ENCODE measurements around the gene ELL2.

Gene ELL2

DNA sequence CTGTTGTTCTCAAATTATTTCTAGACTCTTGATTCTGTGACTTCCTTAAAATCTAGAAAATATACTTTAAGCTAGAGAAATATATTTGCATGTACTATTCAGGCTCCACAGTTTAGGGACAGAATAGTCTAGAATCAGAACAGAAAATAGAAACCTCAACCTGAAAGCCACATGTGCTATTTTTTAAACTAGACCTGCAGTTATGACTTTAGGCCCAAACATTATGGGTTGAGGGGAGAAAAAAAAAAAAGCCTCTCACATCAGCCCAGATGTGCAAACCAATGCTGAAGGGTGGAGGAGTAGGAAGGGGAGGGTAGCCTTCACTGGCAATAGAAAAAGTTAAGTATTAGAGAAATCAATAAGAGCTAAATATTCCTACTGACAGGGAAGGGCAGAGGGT, 35.7 kb downstream of the ELL2 start:
- no peak overlapping the region for H3K27ac Mint-ChIP-seq
- no peaks in the 10 kb centered on the region for H3K9me3 Mint-ChIP-seq

DNA sequence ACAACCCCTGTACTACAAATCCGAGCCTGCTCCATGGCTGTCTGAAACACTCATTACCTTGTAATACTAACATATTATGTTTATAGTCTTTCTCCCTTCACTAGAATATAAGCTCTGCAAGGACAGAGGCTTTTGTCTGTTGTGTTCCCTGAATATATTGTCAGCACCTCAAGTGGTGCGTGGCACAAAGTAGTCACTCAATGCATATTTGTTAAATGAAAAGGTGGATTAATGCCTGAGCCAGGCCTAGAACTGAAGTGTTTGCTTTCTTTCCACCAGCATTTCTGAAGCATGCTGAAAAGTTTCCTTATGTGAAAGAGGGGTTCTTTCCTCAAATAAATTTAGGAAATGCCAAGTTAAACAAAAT, 36.3 kb downstream of the ELL2 start:
- Mint-ChIP-seq H3K27me3 (peaks cover 21% of the 10 kb centered on the region), H3K36me3 (ENCODE audit: low read depth) (no peaks in the 10 kb centered on the region), H3K27ac (no peak overlapping the region), H3K4me1 (ENCODE audit: low read depth) (peaks cover 34% of the 10 kb centered on the region), H3K9me3 (no peaks in the 10 kb centered on the region), H3K4me3 (no peak overlapping the region)
- intact Hi-C loops (cut with micrococcal nuclease) = no loop called here

More for the DNA sequence above, 35.7 kb downstream of the ELL2 start:
- no peaks in the 10 kb centered on the region for H3K36me3 Mint-ChIP-seq (ENCODE audit: low read depth)
- intact Hi-C loops (cut with micrococcal nuclease) = no loop called here
- no peak overlapping the region for H3K4me3 Mint-ChIP-seq
- peaks cover 34% of the 10 kb centered on the region for H3K4me1 Mint-ChIP-seq (ENCODE audit: low read depth)
- H3K27me3 Mint-ChIP-seq = peaks cover 19% of the 10 kb centered on the region

DNA sequence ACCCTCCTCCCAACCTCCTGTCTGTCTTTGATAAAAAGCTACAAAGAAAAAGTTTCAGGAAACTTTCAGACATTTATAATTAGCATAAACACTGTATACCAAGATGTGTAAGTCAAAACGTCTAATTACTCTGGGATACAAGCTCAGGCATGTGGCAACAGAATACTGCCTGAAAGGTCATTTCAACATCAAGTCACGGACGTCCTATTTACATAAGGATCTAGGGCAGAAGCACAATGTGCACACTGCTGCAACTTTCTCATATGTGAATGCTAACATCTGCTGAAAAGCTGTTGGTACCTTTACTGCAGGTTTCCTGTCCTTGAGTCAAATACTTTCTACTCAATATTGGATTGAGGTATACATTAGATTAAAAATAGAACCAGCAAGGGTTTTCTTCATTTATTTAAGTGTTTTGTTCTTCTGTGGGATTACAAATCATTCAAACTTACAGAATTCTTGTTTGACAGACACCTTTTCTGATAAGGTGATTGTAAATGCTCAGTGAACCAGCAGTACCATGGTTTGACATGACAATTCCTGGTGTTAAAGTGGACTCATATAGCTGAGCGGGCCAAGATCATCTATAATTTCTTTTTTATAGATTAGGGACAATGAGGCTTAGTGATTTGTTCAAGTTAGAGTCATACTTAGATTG, 36.8 kb downstream of the ELL2 start:
- Mint-ChIP-seq H3K9me3 (no peaks in the 10 kb centered on the region), H3K27me3 (peaks cover 21% of the 10 kb centered on the region), H3K27ac (no peak overlapping the region), H3K4me3 (no peak overlapping the region), H3K4me1 (ENCODE audit: low read depth) (peaks cover 34% of the 10 kb centered on the region), H3K36me3 (ENCODE audit: low read depth) (no peaks in the 10 kb centered on the region)
- intact Hi-C loops (cut with micrococcal nuclease) = no loop called here

DNA sequence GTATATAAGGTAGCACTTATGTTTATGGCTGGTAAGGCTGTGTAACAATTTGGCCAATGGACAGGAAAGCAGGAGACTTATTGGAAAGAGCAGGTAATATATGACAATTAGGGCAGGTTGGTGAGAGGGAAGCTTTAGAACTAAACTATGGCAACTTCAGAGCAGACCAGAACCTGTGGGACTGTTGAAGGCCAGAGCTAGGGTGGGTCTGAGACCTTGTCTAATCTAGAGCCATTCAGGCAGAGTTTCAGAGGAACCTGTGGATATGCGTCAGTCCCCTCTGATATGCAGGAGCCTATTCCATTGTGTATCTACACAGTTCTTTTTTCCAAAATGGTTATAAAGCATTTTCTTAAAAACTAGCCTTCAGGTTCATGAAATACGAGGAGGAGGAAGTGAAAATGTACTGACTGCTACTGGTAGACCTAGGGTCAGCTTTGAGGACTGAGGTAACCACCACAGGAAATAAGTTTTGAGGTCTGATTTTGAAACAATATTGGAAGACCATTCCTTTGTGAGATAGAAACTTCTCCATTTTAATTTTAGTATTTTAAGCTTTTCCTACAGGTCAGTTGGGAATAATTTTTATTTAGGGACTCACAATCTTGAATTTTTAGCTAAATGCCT, 37.6 kb downstream of the ELL2 start:
- H3K27me3 Mint-ChIP-seq = peaks cover 18% of the 10 kb centered on the region
- H3K4me1 Mint-ChIP-seq (ENCODE audit: low read depth) = peaks cover 36% of the 10 kb centered on the region
- H3K4me3 Mint-ChIP-seq = no peak overlapping the region
- H3K36me3 Mint-ChIP-seq (ENCODE audit: low read depth) = no peaks in the 10 kb centered on the region
- intact Hi-C loops (cut with micrococcal nuclease) = no loop called here
- H3K9me3 Mint-ChIP-seq = no peaks in the 10 kb centered on the region
- H3K27ac Mint-ChIP-seq = no peak overlapping the region

- no peaks in the 10 kb centered on the region for H3K9me3 Mint-ChIP-seq
- peaks cover 20% of the 10 kb centered on the region for H3K27me3 Mint-ChIP-seq
- H3K36me3 Mint-ChIP-seq (ENCODE audit: low read depth) = no peaks in the 10 kb centered on the region
- H3K4me3 Mint-ChIP-seq = no peak overlapping the region
- H3K27ac Mint-ChIP-seq = no peak overlapping the region
- H3K4me1 Mint-ChIP-seq (ENCODE audit: low read depth) = peaks cover 24% of the 10 kb centered on the region
- intact Hi-C loops (cut with micrococcal nuclease) = no loop called here
These were observed 38.9 kb downstream of the ELL2 start for GRCh38 chr5:95922798-95923197.

- Mint-ChIP-seq H3K9me3 (no peaks in the 10 kb centered on the region), H3K27ac (no peak overlapping the region), H3K27me3 (peaks cover 21% of the 10 kb centered on the region), H3K36me3 (ENCODE audit: low read depth) (no peaks in the 10 kb centered on the region), H3K4me1 (ENCODE audit: low read depth) (peaks cover 31% of the 10 kb centered on the region), H3K4me3 (no peak overlapping the region)
- intact Hi-C loops (cut with micrococcal nuclease) = no loop called here
These were observed 40.1 kb downstream of the ELL2 start for GRCh38 chr5:95921501-95921900.

- H3K4me3 Mint-ChIP-seq = no peak overlapping the region
- H3K9me3 Mint-ChIP-seq = no peaks in the 10 kb centered on the region
- no peaks in the 10 kb centered on the region for H3K36me3 Mint-ChIP-seq (ENCODE audit: low read depth)
- peaks cover 34% of the 10 kb centered on the region for H3K4me1 Mint-ChIP-seq (ENCODE audit: low read depth)
- intact Hi-C loops (cut with micrococcal nuclease) = no loop called here
- no peak overlapping the region for H3K27ac Mint-ChIP-seq
- H3K27me3 Mint-ChIP-seq = peaks cover 26% of the 10 kb centered on the region
These were observed 40.8 kb downstream of the ELL2 start for GRCh38 chr5:95920822-95921221.

DNA sequence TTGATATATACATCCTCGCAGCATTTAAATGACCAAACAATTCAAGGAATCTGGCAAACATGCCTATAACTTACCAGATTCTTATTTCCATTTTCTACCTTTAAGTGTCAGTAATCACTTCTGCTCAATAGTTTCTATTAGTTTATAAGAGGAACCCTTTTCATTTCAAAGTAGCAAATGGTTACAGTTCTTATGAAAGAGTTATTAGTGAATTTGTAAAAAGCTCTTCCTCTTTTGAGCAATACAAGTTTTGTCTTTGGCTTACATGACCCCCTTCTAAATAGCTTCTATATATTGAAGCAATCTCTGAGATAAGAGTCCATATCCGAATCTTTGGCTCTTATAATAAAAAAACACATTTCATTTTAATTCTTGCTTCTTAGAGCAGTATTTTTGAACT, 42.0 kb downstream of the ELL2 start:
- H3K4me1 Mint-ChIP-seq (ENCODE audit: low read depth) = peaks cover 39% of the 10 kb centered on the region
- peaks cover 31% of the 10 kb centered on the region for H3K27me3 Mint-ChIP-seq
- no peak overlapping the region for H3K4me3 Mint-ChIP-seq
- intact Hi-C loops (cut with micrococcal nuclease) = loop anchor here (5.0 kb wide), 1 partner anchor 33 kb away; no protein-coding TSS in a partner anchor
- no peaks in the 10 kb centered on the region for H3K36me3 Mint-ChIP-seq (ENCODE audit: low read depth)
- H3K27ac Mint-ChIP-seq = no peak overlapping the region
- H3K9me3 Mint-ChIP-seq = no peaks in the 10 kb centered on the region

- peaks cover 33% of the 10 kb centered on the region for H3K4me1 Mint-ChIP-seq (ENCODE audit: low read depth)
- intact Hi-C loops (cut with micrococcal nuclease) = loop anchor here (5.0 kb wide), 1 partner anchor 34 kb away; no protein-coding TSS in a partner anchor
- no peaks in the 10 kb centered on the region for H3K9me3 Mint-ChIP-seq
- H3K27me3 Mint-ChIP-seq = peaks cover 28% of the 10 kb centered on the region
- H3K36me3 Mint-ChIP-seq (ENCODE audit: low read depth) = peaks cover 2% of the 10 kb centered on the region
- H3K4me3 Mint-ChIP-seq = no peak overlapping the region
- no peak overlapping the region for H3K27ac Mint-ChIP-seq
These were observed 43.1 kb downstream of the ELL2 start for GRCh38 chr5:95918421-95919006.

DNA sequence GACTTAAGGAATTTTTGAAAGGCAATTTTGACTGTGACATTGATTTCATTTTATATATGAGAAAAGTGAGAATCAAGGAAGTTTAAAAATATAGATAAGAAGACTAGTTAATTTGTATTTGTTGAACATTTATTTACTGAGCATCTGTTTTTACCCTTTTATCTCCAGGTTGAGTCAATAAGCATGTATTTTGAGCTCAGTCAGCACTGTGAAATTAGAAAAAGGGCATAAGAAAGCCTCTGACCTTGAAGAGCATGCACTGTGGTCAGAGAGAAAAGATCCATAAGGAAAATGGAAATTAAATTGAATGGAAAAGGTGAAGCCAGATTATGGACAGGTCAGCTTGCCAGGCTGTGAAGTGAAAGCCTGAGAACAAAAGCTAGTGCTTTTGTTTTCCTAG, 44.4 kb downstream of the ELL2 start:
- intact Hi-C loops (cut with micrococcal nuclease) = loop anchor here (5.0 kb wide), 1 partner anchor 35 kb away; no protein-coding TSS in a partner anchor
- peaks cover 28% of the 10 kb centered on the region for H3K4me1 Mint-ChIP-seq (ENCODE audit: low read depth)
- no peaks in the 10 kb centered on the region for H3K9me3 Mint-ChIP-seq
- no peak overlapping the region for H3K27ac Mint-ChIP-seq
- peaks cover 24% of the 10 kb centered on the region for H3K27me3 Mint-ChIP-seq
- H3K36me3 Mint-ChIP-seq (ENCODE audit: low read depth) = peaks cover 8% of the 10 kb centered on the region
- H3K4me3 Mint-ChIP-seq = no peak overlapping the region

DNA sequence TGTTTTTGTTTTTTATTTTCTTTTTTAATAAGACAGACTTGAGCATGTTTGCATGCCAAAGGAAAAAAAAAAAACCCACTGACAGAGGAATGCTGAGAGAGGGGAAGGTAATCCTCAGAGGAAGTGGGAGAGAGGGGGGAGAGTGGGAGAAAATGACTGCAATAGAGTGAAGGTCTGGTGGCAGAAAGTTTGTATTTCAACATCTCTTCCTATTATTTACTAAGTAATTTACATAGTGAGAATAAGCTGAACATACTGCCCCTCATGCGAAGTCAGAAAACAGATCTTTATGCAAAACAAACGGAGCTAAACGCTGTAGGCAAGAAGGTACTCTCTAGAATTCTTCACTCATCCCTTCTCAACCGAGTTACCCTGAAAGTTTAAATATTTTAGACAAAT, 45.0 kb downstream of the ELL2 start:
- Mint-ChIP-seq H3K27ac (no peak overlapping the region), H3K27me3 (peaks cover 19% of the 10 kb centered on the region), H3K4me1 (ENCODE audit: low read depth) (peaks cover 28% of the 10 kb centered on the region), H3K36me3 (ENCODE audit: low read depth) (peaks cover 13% of the 10 kb centered on the region), H3K4me3 (no peak overlapping the region), H3K9me3 (no peaks in the 10 kb centered on the region)
- intact Hi-C loops (cut with micrococcal nuclease) = loop anchor here (5.0 kb wide), 1 partner anchor 36 kb away; no protein-coding TSS in a partner anchor

DNA sequence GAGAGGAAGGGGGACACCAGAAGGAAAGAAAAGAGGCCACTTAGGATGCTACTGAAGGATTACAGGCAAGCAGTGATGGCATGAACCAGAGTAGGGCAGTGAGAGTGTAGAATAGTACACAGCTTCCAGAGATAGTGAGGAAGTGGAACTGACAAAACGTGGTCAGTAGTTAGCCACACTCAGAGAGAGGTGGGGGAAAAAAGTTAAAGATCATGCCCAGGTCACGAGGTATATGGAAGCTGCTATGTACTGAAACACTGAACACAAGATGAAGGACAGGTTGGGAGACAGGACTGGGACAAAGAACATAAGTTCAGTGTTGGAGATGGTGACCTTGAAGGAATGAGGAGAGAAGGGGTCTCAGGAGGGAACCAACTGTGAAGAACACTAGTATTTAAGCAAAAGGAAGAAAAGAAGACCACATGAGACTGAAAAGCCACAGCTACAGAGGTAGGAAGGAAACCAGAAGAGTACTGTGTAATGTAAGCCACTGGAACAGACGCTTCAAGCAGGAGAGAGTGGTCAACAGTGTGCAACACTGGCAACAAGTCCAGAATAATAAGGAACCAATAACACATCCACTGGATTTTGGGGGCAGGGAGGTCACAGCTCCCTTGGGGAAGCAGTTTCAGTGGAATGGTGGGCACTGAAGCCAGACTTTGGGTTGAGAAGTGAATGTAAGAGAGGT, 45.5 kb downstream of the ELL2 start:
- Mint-ChIP-seq H3K36me3 (ENCODE audit: low read depth) (peaks cover 19% of the 10 kb centered on the region), H3K27ac (no peak overlapping the region), H3K4me3 (no peak overlapping the region), H3K4me1 (ENCODE audit: low read depth) (peaks cover 28% of the 10 kb centered on the region), H3K9me3 (no peaks in the 10 kb centered on the region), H3K27me3 (peaks cover 17% of the 10 kb centered on the region)
- intact Hi-C loops (cut with micrococcal nuclease) = loop anchor here (5.0 kb wide), 1 partner anchor 36 kb away; no protein-coding TSS in a partner anchor

- Mint-ChIP-seq H3K9me3 (no peaks in the 10 kb centered on the region), H3K4me3 (no peak overlapping the region), H3K27me3 (peaks cover 14% of the 10 kb centered on the region), H3K36me3 (ENCODE audit: low read depth) (peaks cover 23% of the 10 kb centered on the region), H3K27ac (no peak overlapping the region), H3K4me1 (ENCODE audit: low read depth) (peaks cover 23% of the 10 kb centered on the region)
- intact Hi-C loops (cut with micrococcal nuclease) = no loop called here
These were observed 48.0 kb downstream of the ELL2 start for GRCh38 chr5:95913663-95914062.

GRCh38 chr5:95912029-95912428, 49.6 kb downstream of the ELL2 start:
- intact Hi-C loops (cut with micrococcal nuclease) = no loop called here

More at GRCh38 chr5:95912029-95912428, 49.6 kb downstream of the ELL2 start:
- H3K27ac Mint-ChIP-seq = no peak overlapping the region
- peaks cover 11% of the 10 kb centered on the region for H3K27me3 Mint-ChIP-seq
- H3K4me3 Mint-ChIP-seq = no peak overlapping the region
- no peaks in the 10 kb centered on the region for H3K9me3 Mint-ChIP-seq
- peaks cover 18% of the 10 kb centered on the region for H3K4me1 Mint-ChIP-seq (ENCODE audit: low read depth)
- H3K36me3 Mint-ChIP-seq (ENCODE audit: low read depth) = peaks cover 23% of the 10 kb centered on the region

Measured in dendritic cell treated with granulocyte-macrophage colony-stimulating factor and Interleukin-4, amounts not matched to agents 40 ng/mL and 50 ng/mL, for 4 days (primary cell).